ENCODE measurements around the gene ADCY3. TPM values are rescaled to one million over a fixed set of nuclear protein-coding genes. Genes with fewer than 3 reads are reported as not detected.

The ADCY3 gene
- total and polyA plus RNA-seq, 9 of the 15 experiments (the other 6 are each of a cell fraction or from before 2014, with no cell fraction given) = 1.5 to 54.8 (median 26.3) TPM

DNA sequence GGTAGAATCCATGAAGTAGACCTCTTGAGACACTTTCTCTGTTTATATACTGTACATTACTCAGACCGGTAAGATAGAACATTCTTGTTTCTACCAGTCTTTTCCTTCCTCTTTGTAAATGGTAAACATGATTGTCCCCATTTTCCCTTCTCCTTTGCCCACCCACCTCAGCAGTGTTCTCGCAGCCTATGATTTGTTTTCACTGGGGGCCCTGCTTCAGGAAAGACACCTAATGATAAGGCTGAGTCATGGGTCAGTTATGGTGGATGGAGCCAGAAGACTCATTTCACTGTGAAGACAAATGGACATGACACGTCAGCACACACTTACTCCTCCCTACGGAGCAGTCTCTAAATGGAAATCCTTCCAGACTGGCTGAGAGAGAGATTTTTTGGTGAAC, 103.2 kb downstream of the ADCY3 start (continued):
- TF ChIP-seq ZNF395 (CRISPR knock-in tag; IDR thresholded peaks at IDR 0.05) = peak; percentile 66
- no peak for TF ChIP-seq ESRRB (CRISPR knock-in tag; IDR thresholded peaks at IDR 0.05; ENCODE audit: borderline replicate concordance)
- TF ChIP-seq, protein P1, sequence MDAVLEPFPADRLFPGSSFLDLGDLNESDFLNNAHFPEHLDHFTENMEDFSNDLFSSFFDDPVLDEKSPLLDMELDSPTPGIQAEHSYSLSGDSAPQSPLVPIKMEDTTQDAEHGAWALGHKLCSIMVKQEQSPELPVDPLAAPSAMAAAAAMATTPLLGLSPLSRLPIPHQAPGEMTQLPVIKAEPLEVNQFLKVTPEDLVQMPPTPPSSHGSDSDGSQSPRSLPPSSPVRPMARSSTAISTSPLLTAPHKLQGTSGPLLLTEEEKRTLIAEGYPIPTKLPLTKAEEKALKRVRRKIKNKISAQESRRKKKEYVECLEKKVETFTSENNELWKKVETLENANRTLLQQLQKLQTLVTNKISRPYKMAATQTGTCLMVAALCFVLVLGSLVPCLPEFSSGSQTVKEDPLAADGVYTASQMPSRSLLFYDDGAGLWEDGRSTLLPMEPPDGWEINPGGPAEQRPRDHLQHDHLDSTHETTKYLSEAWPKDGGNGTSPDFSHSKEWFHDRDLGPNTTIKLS (IDR thresholded peaks at IDR 0.05; ENCODE audit: borderline replicate concordance, low read depth) = peak; percentile 93
- TF ChIP-seq MEIS2 (IDR thresholded peaks at IDR 0.05; ENCODE audit: partially characterized antibody) = peak; percentile 78
- TF ChIP-seq NFE2L1 (tag; IDR thresholded peaks at IDR 0.05; ENCODE audit: borderline replicate concordance, low read depth) = peak; percentile 68; the same call in 1 of the 2 replicates
- TF ChIP-seq, protein P2, sequence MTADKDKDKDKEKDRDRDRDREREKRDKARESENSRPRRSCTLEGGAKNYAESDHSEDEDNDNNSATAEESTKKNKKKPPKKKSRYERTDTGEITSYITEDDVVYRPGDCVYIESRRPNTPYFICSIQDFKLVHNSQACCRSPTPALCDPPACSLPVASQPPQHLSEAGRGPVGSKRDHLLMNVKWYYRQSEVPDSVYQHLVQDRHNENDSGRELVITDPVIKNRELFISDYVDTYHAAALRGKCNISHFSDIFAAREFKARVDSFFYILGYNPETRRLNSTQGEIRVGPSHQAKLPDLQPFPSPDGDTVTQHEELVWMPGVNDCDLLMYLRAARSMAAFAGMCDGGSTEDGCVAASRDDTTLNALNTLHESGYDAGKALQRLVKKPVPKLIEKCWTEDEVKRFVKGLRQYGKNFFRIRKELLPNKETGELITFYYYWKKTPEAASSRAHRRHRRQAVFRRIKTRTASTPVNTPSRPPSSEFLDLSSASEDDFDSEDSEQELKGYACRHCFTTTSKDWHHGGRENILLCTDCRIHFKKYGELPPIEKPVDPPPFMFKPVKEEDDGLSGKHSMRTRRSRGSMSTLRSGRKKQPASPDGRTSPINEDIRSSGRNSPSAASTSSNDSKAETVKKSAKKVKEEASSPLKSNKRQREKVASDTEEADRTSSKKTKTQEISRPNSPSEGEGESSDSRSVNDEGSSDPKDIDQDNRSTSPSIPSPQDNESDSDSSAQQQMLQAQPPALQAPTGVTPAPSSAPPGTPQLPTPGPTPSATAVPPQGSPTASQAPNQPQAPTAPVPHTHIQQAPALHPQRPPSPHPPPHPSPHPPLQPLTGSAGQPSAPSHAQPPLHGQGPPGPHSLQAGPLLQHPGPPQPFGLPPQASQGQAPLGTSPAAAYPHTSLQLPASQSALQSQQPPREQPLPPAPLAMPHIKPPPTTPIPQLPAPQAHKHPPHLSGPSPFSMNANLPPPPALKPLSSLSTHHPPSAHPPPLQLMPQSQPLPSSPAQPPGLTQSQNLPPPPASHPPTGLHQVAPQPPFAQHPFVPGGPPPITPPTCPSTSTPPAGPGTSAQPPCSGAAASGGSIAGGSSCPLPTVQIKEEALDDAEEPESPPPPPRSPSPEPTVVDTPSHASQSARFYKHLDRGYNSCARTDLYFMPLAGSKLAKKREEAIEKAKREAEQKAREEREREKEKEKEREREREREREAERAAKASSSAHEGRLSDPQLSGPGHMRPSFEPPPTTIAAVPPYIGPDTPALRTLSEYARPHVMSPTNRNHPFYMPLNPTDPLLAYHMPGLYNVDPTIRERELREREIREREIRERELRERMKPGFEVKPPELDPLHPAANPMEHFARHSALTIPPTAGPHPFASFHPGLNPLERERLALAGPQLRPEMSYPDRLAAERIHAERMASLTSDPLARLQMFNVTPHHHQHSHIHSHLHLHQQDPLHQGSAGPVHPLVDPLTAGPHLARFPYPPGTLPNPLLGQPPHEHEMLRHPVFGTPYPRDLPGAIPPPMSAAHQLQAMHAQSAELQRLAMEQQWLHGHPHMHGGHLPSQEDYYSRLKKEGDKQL (CRISPR knock-in tag; IDR thresholded peaks at IDR 0.05; ENCODE audit: borderline replicate concordance) = no peak
- no peak for TF ChIP-seq HNRNPUL1 (IDR thresholded peaks at IDR 0.05; ENCODE audit: low read length)
- no peak for TF ChIP-seq ZNF76 (CRISPR knock-in tag; IDR thresholded peaks at IDR 0.05; ENCODE audit: borderline replicate concordance)
- no peak for TF ChIP-seq ZNF707 (CRISPR knock-in tag; conservative IDR thresholded peaks at IDR 0.05)
- TF ChIP-seq PBX2 (CRISPR knock-in tag; IDR thresholded peaks at IDR 0.05; ENCODE audit: low read depth) = no peak
- TF ChIP-seq PBX2 (tag; conservative IDR thresholded peaks at IDR 0.05; ENCODE audit: low read depth) = peak; percentile 79
- peak; percentile 7; the same call in 1 of the 2 replicates for TF ChIP-seq NFIC (IDR thresholded peaks at IDR 0.05)
- TF ChIP-seq BDP1 (IDR thresholded peaks at IDR 0.05; ENCODE audit: insufficient read depth, insufficient read length) = no peak
